ENCODE results near the gene HCRTR1. TPM values are rescaled to one million over a fixed set of nuclear protein-coding genes. Genes with fewer than 3 reads are reported as not detected.
A peak's percentile ranks its signal among the peaks of the same experiment; 100 is the strongest.

HCRTR1 gene
- total and polyA plus RNA-seq, 2 experiments from 2014 or later = not detected

GRCh38 chr1:31671561-31672201 lies 54.2 kb downstream of the HCRTR1 start:
- no peak for TF ChIP-seq EZH2 (IDR thresholded peaks at IDR 0.05; ENCODE audit: insufficient read depth, poor library complexity, severe bottlenecking)
- TF ChIP-seq EZH2phosphoT487 (IDR thresholded peaks at IDR 0.05; ENCODE audit: insufficient read depth, low read depth) = no peak
- Histone ChIP-seq H3K4me3 (no peak overlapping the region), H4K20me1 (ENCODE audit: insufficient read depth) (no peaks in the 10 kb centered on the region), H3K4me2 (ENCODE audit: unreplicated experiment) (no peak overlapping the region), H3K4me1 (ENCODE audit: insufficient read depth) (no peaks in the 10 kb centered on the region), H3K36me3 (ENCODE audit: low read depth) (no peaks in the 10 kb centered on the region; the same call in 1 of the 2 replicates), H3K9me3 (ENCODE audit: low read depth) (no peaks in the 10 kb centered on the region), H3K9ac (no peak overlapping the region), H3K27ac (no peak overlapping the region), H3K27me3 (replicated peaks; ENCODE audit: insufficient read depth) (no peaks in the 10 kb centered on the region), H3K79me2 (ENCODE audit: insufficient read depth) (no peaks in the 10 kb centered on the region), H3K9me2 (ENCODE audit: insufficient read depth) (no peaks in the 10 kb centered on the region), H3F3A (ENCODE audit: insufficient read depth) (no peaks in the 10 kb centered on the region), H2AFZ (no peak overlapping the region)
- no peak for DNase-seq
- in situ Hi-C loops (cut with MboI) = loop anchor here (25.0 kb wide), 1 partner anchor 291 kb away; no protein-coding TSS in a partner anchor
- 78 to 81% methylated on average over 8 of the region's 8 CpGs for WGBS, 2 experiments (ENCODE audit: low coverage in 1 of 2, low lambda C conversion rate in 2 of 2, missing lambda C conversion rate in 2 of 2)

- peaks cover 3% of the 10 kb centered on the region; the same call in 1 of the 2 replicates for H3K36me3 ChIP-seq (ENCODE audit: low read depth)
- 68 to 74% methylated on average over 13 of the region's 13 CpGs for WGBS, 2 experiments (ENCODE audit: low coverage in 1 of 2, low lambda C conversion rate in 2 of 2, missing lambda C conversion rate in 2 of 2)
- no peaks in the 10 kb centered on the region for H4K20me1 ChIP-seq (ENCODE audit: insufficient read depth)
- H3K27ac ChIP-seq = no peak overlapping the region
- no peaks in the 10 kb centered on the region for H3K27me3 ChIP-seq (replicated peaks; ENCODE audit: insufficient read depth)
- TF ChIP-seq EZH2phosphoT487 (IDR thresholded peaks at IDR 0.05; ENCODE audit: insufficient read depth, low read depth) = no peak
- TF ChIP-seq EZH2 (IDR thresholded peaks at IDR 0.05; ENCODE audit: insufficient read depth, poor library complexity, severe bottlenecking) = no peak
- H3K79me2 ChIP-seq (ENCODE audit: insufficient read depth) = no peaks in the 10 kb centered on the region
- H3K4me3 ChIP-seq = no peak overlapping the region
- H3K9me2 ChIP-seq (ENCODE audit: insufficient read depth) = no peaks in the 10 kb centered on the region
- no peak for DNase-seq
- H3K9me3 ChIP-seq (ENCODE audit: low read depth) = no peaks in the 10 kb centered on the region
- no peak overlapping the region for H2AFZ ChIP-seq
- no peaks in the 10 kb centered on the region for H3F3A ChIP-seq (ENCODE audit: insufficient read depth)
- in situ Hi-C loops (cut with MboI) = loop anchor here (25.0 kb wide), 1 partner anchor 289 kb away; no protein-coding TSS in a partner anchor
- H3K9ac ChIP-seq = no peak overlapping the region
- H3K4me2 ChIP-seq (ENCODE audit: unreplicated experiment) = no peak overlapping the region
- H3K4me1 ChIP-seq (ENCODE audit: insufficient read depth) = no peaks in the 10 kb centered on the region
These were observed 55.5 kb downstream of the HCRTR1 start for GRCh38 chr1:31672986-31673385.

GRCh38 chr1:31673433-31673832 lies 55.9 kb downstream of the HCRTR1 start:
- DNase-seq = no peak
- no peak overlapping the region for H3K9ac ChIP-seq
- no peaks in the 10 kb centered on the region for H3K27me3 ChIP-seq (replicated peaks; ENCODE audit: insufficient read depth)
- no peaks in the 10 kb centered on the region for H3K79me2 ChIP-seq (ENCODE audit: insufficient read depth)
- whole genome bisulfite sequencing, 2 experiments (ENCODE audit: low coverage in 1 of 2, low lambda C conversion rate in 2 of 2, missing lambda C conversion rate in 2 of 2) = 86 to 89% methylated on average over 9 of the region's 9 CpGs
- peaks cover 3% of the 10 kb centered on the region; the same call in 1 of the 2 replicates for H3K36me3 ChIP-seq (ENCODE audit: low read depth)
- no peak overlapping the region for H3K4me3 ChIP-seq
- H3K4me2 ChIP-seq (ENCODE audit: unreplicated experiment) = no peak overlapping the region
- no peaks in the 10 kb centered on the region for H4K20me1 ChIP-seq (ENCODE audit: insufficient read depth)
- in situ Hi-C loops (cut with MboI) = loop anchor here (25.0 kb wide), 1 partner anchor 289 kb away; no protein-coding TSS in a partner anchor
- H3K9me3 ChIP-seq (ENCODE audit: low read depth) = no peaks in the 10 kb centered on the region
- H3F3A ChIP-seq (ENCODE audit: insufficient read depth) = no peaks in the 10 kb centered on the region
- no peaks in the 10 kb centered on the region for H3K4me1 ChIP-seq (ENCODE audit: insufficient read depth)
- TF ChIP-seq EZH2phosphoT487 (IDR thresholded peaks at IDR 0.05; ENCODE audit: insufficient read depth, low read depth) (no peak), EZH2 (IDR thresholded peaks at IDR 0.05; ENCODE audit: insufficient read depth, poor library complexity, severe bottlenecking) (no peak)
- H2AFZ ChIP-seq = no peak overlapping the region
- H3K27ac ChIP-seq = no peak overlapping the region
- no peaks in the 10 kb centered on the region for H3K9me2 ChIP-seq (ENCODE audit: insufficient read depth)

GRCh38 chr1:31674626-31675025 lies 57.1 kb downstream of the HCRTR1 start:
- no peaks in the 10 kb centered on the region for H3K79me2 ChIP-seq (ENCODE audit: insufficient read depth)
- peak; percentile 15 for DNase-seq
- H3K9ac ChIP-seq = no peak overlapping the region
- no peak overlapping the region for H3K4me3 ChIP-seq
- 77 to 81% methylated on average over 8 of the region's 8 CpGs for WGBS, 2 experiments (ENCODE audit: low coverage in 1 of 2, low lambda C conversion rate in 2 of 2, missing lambda C conversion rate in 2 of 2)
- no peak overlapping the region for H3K27ac ChIP-seq
- H3K36me3 ChIP-seq (ENCODE audit: low read depth) = peaks cover 3% of the 10 kb centered on the region; the same call in 1 of the 2 replicates
- no peak overlapping the region for H3K4me2 ChIP-seq (ENCODE audit: unreplicated experiment)
- H3K9me2 ChIP-seq (ENCODE audit: insufficient read depth) = no peaks in the 10 kb centered on the region
- H3K4me1 ChIP-seq (ENCODE audit: insufficient read depth) = no peaks in the 10 kb centered on the region
- no peaks in the 10 kb centered on the region for H3F3A ChIP-seq (ENCODE audit: insufficient read depth)
- TF ChIP-seq EZH2 (IDR thresholded peaks at IDR 0.05; ENCODE audit: insufficient read depth, poor library complexity, severe bottlenecking) = no peak
- no peak for TF ChIP-seq EZH2phosphoT487 (IDR thresholded peaks at IDR 0.05; ENCODE audit: insufficient read depth, low read depth)
- H3K27me3 ChIP-seq (replicated peaks; ENCODE audit: insufficient read depth) = no peaks in the 10 kb centered on the region
- in situ Hi-C loops (cut with MboI) = loop anchor here (25.0 kb wide), 1 partner anchor 288 kb away; no protein-coding TSS in a partner anchor
- H3K9me3 ChIP-seq (ENCODE audit: low read depth) = no peaks in the 10 kb centered on the region
- H2AFZ ChIP-seq = no peak overlapping the region
- no peaks in the 10 kb centered on the region for H4K20me1 ChIP-seq (ENCODE audit: insufficient read depth)

All from GM23248 (cell line).